ENCODE data around the gene ARRDC5.
A peak's percentile ranks its signal among the peaks of the same experiment; 100 is the strongest.
"Not testable (repeated sequence)": the region's sequence is repeated elsewhere in the genome, so short reads cannot be mapped to it uniquely, and the experiment has no call there.

Gene ARRDC5

DNA sequence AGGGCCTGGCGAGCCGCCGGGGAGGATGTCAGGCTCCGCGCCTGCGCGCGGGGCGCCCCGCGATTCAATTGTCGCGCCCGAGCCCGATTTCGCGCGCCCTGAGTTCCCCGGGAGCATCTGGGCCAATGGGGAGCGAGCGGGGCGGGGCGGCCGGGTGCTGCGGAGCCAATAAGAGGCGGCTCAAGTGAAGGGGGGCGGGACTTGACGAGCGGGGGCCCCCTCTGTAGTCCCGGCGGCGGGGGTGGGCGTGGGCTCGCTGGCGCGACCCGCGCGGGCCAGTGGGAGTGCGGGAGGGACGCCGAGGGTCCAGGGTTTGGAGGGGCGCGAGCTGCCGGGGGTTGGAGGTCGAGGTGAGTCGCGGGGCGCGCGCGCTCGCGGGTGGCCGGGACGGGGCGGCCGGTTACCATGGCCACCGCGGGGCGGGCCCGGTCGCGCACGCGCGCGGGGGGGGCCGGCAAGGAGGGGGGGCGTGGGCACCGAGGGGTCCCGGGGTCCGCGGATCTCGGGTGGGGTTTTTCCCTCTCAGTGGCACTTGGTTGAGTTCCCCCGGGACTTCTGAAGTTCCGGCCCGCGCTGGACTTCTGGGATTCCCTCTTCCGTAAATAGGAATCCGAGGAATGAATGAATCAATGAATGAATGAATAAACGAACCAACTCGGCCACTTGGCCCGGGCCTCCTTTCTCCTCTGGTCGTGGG is 7.3 kb upstream of the ARRDC5 start:
- no peak for DNase-seq (ENCODE audit: low read depth, low spot score)

DNA sequence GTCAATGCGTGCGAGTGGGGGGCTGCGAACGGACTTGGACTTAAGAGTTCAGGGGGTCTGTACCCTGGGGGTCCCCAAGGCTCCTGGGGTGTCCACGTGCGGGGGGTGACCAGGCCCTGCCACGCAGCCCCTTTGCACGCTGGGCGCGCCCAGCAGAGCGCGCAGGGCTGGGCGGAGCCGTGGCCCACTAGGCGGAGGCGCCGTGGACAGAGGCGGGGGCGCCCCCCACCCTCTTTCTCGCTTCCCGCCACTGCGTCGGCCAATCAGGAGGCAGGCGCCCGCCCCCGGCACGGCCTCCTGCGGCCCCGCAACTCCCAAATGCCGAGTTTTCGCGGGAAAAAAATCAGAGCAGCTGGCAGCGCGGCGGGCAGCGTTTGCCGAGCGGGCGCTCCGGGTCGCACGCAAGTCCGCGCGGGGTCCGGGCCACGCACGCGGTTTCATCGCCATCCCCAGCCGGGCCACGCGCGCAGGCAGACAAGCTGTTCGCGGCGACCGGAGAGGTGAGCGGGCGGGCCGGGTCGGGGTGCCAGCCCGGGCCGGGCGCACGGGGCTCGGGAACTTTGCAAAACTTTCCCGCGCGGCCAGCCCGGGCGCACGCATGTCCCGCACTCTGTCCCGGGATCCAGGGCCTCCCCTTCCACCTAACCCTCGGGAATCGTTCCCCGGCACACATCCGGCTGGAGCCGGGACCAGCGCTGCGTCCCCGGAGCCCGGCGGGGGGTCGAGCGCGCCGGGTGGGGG is 6.6 kb upstream of the ARRDC5 start, which contains the start of gene UHRF1:
Gene UHRF1, plus strand, starts transcription at position 346 of the 741 bp plus-strand sequence. CDS start 1,385 bp downstream, outside the sequence.
- DNase-seq (ENCODE audit: low read depth, low spot score): no peak

DNA sequence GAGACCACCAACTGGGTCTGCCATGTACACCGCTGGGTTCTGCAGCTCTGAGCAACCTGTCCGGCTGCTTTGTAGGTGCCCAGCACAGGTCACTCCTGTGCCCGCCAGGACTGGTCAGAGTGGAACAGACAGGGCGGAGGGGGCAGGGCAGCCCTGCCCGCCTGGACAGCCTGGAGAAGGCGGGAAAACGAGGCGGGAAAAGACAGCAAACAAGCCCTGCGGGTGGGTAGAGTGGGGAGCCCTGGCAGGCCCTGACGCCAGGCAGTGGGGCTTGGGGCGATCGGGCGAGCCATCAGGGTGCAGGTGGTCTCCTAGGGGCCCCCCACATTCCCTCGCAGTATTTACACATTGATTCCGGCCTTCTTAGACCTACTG is 6.1 kb upstream of the ARRDC5 start:
- DNase-seq (ENCODE audit: low read depth, low spot score): no peak

GRCh38 chr19:4908360-4908759 is 5.7 kb upstream of the ARRDC5 start:
- DNase-seq (ENCODE audit: low read depth, low spot score): no peak

DNA sequence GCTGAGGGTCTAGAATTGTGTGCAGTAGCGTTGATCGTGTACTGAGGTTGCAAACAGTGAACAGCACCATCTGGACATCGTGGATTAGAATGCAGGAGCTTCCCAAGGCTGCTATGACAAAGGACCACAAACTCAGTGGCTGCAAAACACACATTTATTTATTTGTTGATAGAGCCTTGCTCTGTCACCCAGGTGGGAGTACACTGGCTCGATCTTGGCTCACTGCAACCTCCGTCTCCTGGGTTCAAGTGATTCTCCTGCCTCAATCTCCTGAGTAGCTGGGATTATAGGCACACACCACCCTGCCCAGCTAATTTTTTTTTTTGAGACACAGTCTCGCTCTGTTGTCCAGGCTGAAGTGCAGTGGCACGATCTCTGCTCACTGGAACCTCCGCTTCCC is 4.3 kb upstream of the ARRDC5 start:
- no peak for DNase-seq (ENCODE audit: low read depth, low spot score)

GRCh38 chr19:4904481-4904880 is 1.8 kb upstream of the ARRDC5 start:
- DNase-seq (ENCODE audit: low read depth, low spot score): no peak

GRCh38 chr19:4900879-4901278 is 1.8 kb downstream of the ARRDC5 start:
- DNase-seq (ENCODE audit: low read depth, low spot score): not testable (repeated sequence)

GRCh38 chr19:4897146-4897545 is 5.5 kb downstream of the ARRDC5 start:
- no peak for DNase-seq (ENCODE audit: low read depth, low spot score)

DNA sequence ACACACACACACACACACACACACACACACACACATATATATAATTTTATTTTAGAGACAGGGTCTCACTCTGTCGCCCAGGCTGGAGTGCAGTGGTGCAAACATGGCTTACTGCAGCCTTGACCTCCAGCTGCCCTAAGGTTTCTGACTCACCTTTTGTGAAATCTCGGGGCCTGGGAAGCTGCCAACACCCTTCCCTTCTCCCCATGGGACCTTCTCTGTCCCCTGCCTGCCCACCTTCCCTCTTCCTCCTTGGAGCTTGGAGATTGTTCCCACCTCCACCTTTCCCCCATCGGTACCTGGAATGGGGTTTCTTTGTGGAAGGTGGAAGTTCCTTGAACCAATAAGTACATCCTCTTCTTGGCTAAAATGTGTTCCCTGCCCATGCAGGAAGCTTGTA is 6.3 kb downstream of the ARRDC5 start:
- DNase-seq (ENCODE audit: low read depth, low spot score): no peak

GRCh38 chr19:4892962-4893361 is 9.7 kb downstream of the ARRDC5 start:
- DNase-seq (ENCODE audit: low read depth, low spot score): not testable (repeated sequence)

GRCh38 chr19:4891066-4891465 is 11.6 kb downstream of the ARRDC5 start:
- DNase-seq (ENCODE audit: low read depth, low spot score): no peak

GRCh38 chr19:4889034-4889815 is 13.5 kb downstream of the ARRDC5 start:
- no peak for DNase-seq (ENCODE audit: low read depth, low spot score)

DNA sequence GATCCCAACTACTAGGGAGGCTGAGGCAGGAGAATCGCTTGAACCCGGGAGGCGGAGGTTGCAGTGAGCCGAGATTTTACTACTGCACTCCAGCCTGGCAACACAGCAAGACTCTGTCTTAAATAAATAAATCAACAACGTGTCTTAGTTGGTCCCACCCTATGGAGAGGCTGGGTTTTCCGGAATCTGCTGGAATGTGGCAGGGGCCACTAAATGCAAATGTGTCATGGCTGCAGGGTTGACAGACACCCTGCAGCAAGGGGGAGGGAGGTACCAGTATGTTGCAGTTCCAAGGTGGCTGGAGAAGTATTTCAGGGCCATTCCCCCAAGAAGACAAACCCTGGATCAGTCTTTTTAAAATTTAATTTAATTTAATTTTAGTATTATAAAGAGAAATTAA is 14.9 kb downstream of the ARRDC5 start:
- DNase-seq (ENCODE audit: low read depth, low spot score): not testable (repeated sequence)

GRCh38 chr19:4884993-4885392 is 17.7 kb downstream of the ARRDC5 start:
- not testable (repeated sequence) for DNase-seq (ENCODE audit: low read depth, low spot score)

- not testable (repeated sequence) for DNase-seq (ENCODE audit: low read depth, low spot score)
These were observed 19.8 kb downstream of the ARRDC5 start for GRCh38 chr19:4882874-4883273.

- DNase-seq (ENCODE audit: low read depth, low spot score): no peak
These were observed 23.7 kb downstream of the ARRDC5 start for GRCh38 chr19:4879041-4879440.

DNA sequence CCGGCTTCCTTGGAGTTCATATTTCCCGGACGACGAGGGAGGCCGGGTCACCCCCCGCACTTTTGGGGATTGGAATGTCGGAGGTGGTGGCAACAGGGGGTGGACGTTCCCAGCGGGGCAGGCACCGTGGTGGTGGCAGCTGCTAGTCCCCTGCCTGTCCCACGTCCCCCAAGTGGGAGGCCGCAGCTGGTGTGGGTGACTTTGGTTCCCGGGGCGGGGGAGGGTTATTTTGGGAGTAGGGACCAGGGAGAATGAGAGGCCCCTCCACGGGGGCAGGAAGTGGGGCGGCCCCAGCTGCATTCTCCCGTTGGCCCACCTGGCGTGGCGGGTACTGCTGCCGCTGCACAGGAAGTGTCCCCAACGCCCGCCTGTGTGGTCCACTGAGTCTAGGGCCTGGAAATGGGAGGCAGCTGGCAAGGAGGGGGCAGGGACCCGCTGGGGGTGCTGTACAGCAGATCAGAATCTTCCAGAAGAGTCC is 24.2 kb downstream of the ARRDC5 start:
- no peak for DNase-seq (ENCODE audit: low read depth, low spot score)

DNA sequence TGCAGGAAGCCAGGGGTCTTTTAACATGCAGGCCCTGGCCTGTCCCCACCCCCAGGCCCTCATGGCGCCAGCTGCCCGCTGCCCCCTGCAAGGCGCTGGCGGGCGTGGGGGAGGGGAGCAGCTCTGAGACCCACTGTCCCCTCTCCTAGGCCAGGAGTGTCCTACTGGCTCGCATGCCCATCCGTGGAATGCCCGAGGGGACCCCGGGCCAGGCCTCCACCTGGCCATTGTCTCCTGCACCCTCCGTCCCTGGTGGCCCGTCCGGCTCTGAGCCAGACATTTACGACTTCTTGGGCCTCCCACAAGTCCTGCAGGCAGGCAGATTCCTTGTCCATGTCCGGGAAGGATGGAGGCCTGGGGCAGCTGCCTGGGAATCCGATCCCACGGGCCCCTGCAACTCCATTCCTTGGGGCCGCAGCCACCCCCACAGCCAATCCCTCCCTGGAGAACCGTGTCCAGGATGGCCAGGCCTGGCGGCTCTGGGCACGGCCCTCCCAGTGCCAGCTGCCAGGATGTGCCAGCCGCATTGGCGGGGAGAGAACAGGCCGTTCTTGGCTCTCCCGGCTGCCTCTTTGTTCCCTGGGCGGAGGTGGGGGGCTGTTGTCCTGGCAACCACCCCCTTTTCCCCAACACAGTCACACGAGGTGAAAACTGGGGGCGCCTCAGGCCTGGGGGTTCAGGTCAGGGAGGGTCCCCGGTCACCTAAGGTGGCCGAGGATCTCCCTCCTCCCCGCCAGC is 24.8 kb downstream of the ARRDC5 start:
- DNase-seq (ENCODE audit: low read depth, low spot score): no peak

DNA sequence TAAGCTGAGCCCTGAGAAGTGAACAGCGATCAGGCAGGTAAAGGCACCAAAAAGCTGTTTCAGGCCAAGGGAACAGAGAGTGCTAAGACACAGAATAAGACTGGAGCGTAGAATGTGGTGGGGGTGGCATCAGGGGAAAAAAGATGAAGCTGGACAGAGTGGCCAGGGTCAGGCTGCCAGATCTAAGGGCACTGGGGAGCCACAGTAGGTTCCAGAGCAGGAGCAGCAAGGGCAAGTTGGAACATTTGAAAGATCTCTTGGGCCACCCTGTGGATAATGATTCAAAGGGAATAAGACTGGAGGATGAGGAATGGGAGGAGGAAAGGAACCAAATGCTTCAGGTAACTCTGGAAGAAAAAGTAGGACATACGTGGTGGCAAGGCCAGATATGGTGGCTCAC is 28.8 kb downstream of the ARRDC5 start:
- DNase-seq (ENCODE audit: low read depth, low spot score): no peak

DNA sequence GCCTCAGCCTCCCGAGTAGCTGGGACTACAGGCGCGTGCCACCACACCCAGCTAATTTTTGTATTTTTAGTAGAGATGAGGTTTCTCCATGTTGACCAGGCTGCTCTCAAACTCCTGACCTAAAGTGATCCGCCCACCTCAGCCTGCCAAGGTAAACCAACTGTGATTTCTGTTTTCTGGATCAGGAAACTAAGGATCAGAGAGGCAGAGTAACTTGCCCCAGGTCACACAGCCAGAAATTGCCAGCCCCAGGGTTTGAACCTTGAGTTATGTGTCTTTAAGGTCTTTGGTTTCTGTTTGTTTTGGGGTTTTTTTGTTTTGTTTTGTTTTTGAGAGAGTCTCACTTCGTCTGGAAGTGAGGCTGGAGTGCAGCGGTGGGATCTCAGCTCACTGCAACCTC is 31.0 kb downstream of the ARRDC5 start:
- no peak for DNase-seq (ENCODE audit: low read depth, low spot score)

DNA sequence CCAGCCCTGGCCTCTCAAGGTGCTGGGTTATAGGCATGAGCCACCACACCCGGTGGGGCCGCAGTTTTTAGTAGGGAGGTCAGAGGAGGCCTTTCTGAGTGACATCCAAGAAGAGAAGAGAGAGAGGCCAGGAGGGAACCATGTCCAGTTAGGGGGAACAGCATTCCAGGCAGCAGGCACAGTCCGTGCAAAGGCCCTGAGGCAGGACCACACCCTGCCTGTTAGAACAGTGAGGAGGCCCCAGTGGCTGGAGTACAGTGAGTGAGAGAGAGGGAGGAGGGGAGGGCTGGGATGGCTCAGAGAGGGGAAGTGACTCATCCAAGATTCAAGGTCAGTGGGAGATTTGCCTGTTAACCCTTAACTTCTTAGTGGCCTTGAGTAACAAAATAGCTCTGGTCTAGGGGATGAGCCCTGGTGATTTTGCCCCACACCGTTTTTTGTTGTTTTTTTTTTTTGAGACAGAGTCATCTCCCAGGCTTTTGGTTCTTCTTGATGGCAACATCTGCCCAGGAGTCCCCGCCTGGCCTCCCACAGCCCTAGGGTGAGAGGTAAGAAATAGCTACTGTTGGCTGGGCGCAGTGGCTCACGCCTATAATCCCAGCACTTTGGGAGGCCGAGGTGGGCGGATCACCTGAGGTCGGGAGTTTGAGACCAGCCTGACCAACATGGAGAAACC is 32.5 kb downstream of the ARRDC5 start:
- DNase-seq (ENCODE audit: low read depth, low spot score): peak; percentile 73

Measured in iPS DF 19.7 (cell line).